Melanocyte of skin (primary cell): ENCODE results near the gene CFD. TPM values are rescaled to one million over a fixed set of nuclear protein-coding genes. Genes with fewer than 3 reads are reported as not detected.

ENCODE experiments used
- small RNA-seq, 2 donors: library from RNA; depleted of rRNA; stranded (forward); fragments of <200 nt; gene quantifications; one replicate each; pipeline ENCODE3, GENCODE V24; 2012
- total RNA-seq, 2 donors: library from RNA; depleted of rRNA; stranded (reverse); fragments of >200 nt; gene quantifications; 2 replicates each; pipeline ENCODE4 v1.2.3, GENCODE V29; 2012

The CFD gene
- under 1 TPM in 1 of 2 donors, not detected in 1; 1.00 TPM for total RNA-seq

GRCh38 chr19:858868-859843, at the start of gene CFD:
TSS of gene CFD (plus strand) at chr19:859664. CDS start at chr19:859690, 26 bp downstream.

GRCh38 chr19:821825-822503, 37.5 kb upstream of the CFD start, which contains the start of gene PLPPR3:
TSS of gene PLPPR3 (minus strand) at chr19:821955. CDS start at chr19:821559, 396 bp downstream.

DNA sequence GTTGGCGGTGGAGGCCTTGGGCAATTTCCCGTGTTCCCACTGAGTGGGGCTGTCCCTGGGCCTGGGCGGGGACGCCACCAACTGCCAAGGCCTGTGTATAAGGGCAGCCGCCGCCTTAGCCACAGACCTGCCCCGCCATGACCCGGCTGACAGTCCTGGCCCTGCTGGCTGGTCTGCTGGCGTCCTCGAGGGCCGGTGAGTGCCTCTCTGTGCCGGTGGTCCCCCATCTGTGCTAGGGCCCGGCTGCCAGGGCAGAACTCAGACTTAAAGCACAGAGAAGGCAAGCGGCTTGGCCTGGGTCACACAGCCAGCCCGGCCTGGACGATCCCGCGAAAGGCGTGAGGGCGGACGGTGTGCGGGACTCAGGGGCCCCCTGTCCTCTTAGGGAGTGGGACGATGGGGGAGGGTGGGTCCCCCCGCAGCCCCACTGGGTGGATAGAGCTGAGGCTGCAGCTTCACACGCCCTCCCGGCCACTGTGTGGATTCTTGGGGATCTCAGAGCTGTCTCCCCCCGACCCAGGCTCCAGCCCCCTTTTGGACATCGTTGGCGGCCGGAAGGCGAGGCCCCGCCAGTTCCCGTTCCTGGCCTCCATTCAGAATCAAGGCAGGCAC, 31.6 kb upstream of the CFD start, which contains the start of gene AZU1:
TSS of gene AZU1 (plus strand) at position 128 of the 612 bp plus-strand sequence. CDS start at position 138, 10 bp downstream.

DNA sequence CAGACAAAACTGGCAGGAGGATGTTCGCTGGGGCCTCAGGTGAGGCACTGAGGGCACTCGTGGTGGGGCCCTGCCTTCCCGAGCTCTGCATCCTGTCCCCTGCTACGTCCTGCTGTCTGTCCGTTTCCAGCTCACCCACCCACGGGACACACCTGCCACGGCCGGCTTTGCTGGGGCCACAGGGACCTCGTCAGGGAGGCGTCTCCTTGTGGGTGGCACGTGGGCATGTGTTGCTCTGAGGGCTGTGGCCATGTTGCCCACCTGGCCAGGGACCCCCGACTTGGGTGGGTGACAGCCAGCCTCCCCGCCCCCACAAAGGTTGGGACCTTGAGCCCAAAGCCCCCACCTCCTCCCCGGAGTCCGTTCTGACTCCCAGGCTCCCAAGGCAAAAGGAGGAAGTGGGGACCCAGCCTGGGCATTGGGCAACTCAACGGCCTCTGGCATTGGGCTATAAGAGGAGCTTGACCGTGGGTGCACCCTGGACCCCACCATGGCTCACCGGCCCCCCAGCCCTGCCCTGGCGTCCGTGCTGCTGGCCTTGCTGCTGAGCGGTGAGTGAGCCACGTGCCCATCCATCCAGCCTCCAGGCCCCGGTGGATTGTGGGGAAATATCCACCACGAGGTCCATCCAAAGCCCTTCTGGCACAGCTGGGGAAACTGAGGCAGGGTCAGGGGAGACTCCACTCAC, 18.8 kb upstream of the CFD start, which contains the start of gene PRTN3:
TSS of gene PRTN3 (plus strand) at position 481 of the 688 bp plus-strand sequence. CDS start at position 491, 10 bp downstream.

DNA sequence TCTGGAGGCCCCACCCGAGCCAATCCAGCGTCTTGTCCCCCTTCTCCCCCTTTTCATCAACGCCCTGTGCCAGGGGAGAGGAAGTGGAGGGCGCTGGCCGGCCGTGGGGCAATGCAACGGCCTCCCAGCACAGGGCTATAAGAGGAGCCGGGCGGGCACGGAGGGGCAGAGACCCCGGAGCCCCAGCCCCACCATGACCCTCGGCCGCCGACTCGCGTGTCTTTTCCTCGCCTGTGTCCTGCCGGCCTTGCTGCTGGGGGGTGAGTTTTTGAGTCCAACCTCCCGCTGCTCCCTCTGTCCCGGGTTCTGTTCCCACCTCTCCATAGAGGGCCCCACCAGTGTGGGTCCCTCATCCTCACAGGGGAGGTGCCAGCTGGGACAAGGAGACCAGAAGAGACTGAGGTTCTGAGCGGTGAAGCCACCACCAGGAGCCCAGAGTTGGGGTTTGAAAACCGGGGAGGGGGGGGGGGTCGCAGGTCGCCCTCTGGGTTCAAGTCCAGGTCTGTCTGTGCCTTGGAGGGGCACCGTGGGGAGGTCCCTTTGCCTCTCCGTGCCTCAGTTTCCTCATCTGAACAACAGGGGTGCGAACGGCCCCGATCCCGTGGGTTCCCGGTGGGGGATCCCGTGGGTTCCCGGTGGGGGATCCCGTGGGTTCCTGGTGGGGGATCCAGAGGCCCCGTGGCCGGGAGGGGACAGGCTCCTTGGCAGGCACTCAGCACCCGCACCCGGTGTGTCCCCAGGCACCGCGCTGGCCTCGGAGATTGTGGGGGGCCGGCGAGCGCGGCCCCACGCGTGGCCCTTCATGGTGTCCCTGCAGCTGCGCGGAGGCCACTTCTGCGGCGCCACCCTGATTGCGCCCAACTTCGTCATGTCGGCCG, 7.1 kb upstream of the CFD start, which contains the start of gene ELANE:
TSS of gene ELANE (plus strand) at position 168 of the 878 bp plus-strand sequence. CDS start at position 194, 26 bp downstream.

DNA sequence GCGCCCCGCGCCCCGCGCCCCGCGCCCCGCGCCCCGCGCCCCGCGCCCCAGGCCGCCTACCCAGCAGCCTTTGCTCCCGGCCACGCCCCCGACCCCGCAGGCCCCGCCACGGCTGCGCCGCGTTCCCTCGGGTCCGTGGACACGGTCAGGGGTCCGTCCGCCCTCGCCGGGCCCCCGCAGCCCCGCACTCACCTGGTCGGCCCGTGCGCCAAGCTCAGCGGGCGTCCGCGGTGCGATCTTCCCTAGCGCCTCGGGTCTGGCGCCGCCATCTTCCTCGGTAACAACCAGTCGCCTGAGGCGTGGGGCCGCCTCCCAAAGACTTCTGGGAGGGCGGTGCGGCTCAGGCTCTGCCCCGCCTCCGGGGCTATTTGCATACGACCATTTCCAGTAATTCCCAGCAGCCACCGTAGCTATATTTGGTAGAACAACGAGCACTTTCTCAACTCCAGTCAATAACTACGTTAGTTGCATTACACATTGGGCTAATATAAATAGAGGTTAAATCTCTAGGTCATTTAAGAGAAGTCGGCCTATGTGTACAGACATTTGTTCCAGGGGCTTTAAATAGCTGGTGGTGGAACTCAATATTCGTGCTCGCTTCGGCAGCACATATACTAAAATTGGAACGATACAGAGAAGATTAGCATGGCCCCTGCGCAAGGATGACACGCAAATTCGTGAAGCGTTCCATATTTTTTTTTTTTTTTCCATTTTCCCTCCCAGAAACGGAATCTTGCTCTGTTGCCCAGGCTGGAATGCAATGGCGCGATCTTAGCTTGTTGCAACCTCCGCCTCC, 33.6 kb downstream of the CFD start, which contains the start of the genes MED16 and RNU6-9:
TSS of gene MED16 (minus strand) at position 294 of the 796 bp plus-strand sequence. CDS start 2,056 bp downstream, outside the sequence.
TSS of gene RNU6-9 (plus strand) at position 591 of the 796 bp plus-strand sequence.

Small RNAs within 50 kb of the gene (small RNA-seq; reads per million reads assigned to genes)
- gene MIR3187, result 0 reads per million in 2 donors
- gene RNU6-9, result 7.0 to 71.3 reads per million in 2 donors

Other genes with a start within 250 kb of the CFD start
- 10 to 100 TPM; 23.4 to 38.0 TPM for gene POLRMT, start 226.1 kb upstream of the CFD start, total RNA-seq
- gene FGF22, start 219.8 kb upstream of the CFD start, total RNA-seq, result not detected
- gene RNF126, start 196.4 kb upstream of the CFD start, total RNA-seq, result 10 to 100 TPM; 53.3 to 78.6 TPM
- 10 to 100 TPM; 18.6 to 54.0 TPM for gene FSTL3, start 183.3 kb upstream of the CFD start, total RNA-seq
- not detected for gene PRSS57, start 164.2 kb upstream of the CFD start, total RNA-seq
- gene PALM, start 150.7 kb upstream of the CFD start, total RNA-seq, result 10 to 100 TPM in 1 of 2 donors, 1 to 10 TPM in 1; 6.0 to 10.3 TPM
- gene MISP, start 108.6 kb upstream of the CFD start, total RNA-seq, result not detected
- 100 to 1,000 TPM; 124 to 198 TPM for gene PTBP1, start 62.2 kb upstream of the CFD start, total RNA-seq
- gene PLPPR3, start 37.7 kb upstream of the CFD start, total RNA-seq, result under 1 TPM in 1 of 2 donors, not detected in 1; 0.33 TPM
- gene AZU1, start 31.8 kb upstream of the CFD start, total RNA-seq, result not detected
- not detected for gene PRTN3, start 18.7 kb upstream of the CFD start, total RNA-seq
- not detected for gene ELANE, start 7.4 kb upstream of the CFD start, total RNA-seq
- 10 to 100 TPM; 22.4 to 23.0 TPM for gene MED16, start 33.5 kb downstream of the CFD start, total RNA-seq
- not detected for gene RNU6-9, start 33.8 kb downstream of the CFD start, total RNA-seq
- gene R3HDM4, start 53.6 kb downstream of the CFD start, total RNA-seq, result 10 to 100 TPM; 20.6 to 23.3 TPM
- not detected for gene KISS1R, start 57.7 kb downstream of the CFD start, total RNA-seq
- 10 to 100 TPM; 11.0 to 12.0 TPM for gene ARID3A, start 66.4 kb downstream of the CFD start, total RNA-seq
- gene WDR18, start 124.7 kb downstream of the CFD start, total RNA-seq, result 10 to 100 TPM; 60.6 to 65.3 TPM
- under 1 TPM in 1 of 2 donors, not detected in 1; under 0.01 TPM for gene GRIN3B, start 140.8 kb downstream of the CFD start, total RNA-seq
- gene TMEM259, start 161.5 kb downstream of the CFD start, total RNA-seq, result 100 to 1,000 TPM; 109 to 124 TPM
- not detected for gene RNU6-2, start 161.9 kb downstream of the CFD start, total RNA-seq
- 10 to 100 TPM; 22.0 to 48.6 TPM for gene CNN2, start 166.9 kb downstream of the CFD start, total RNA-seq
- 10 to 100 TPM in 1 of 2 donors, 1 to 10 TPM in 1; 9.0 to 14.8 TPM for gene ABCA7, start 180.4 kb downstream of the CFD start, total RNA-seq
- gene ARHGAP45, start 207.5 kb downstream of the CFD start, total RNA-seq, result 1 to 10 TPM in 1 of 2 donors, under 1 TPM in 1; 0.69 to 4.0 TPM
- 100 to 1,000 TPM in 1 of 2 donors, 10 to 100 TPM in 1; 69.2 to 110 TPM for gene POLR2E, start 235.7 kb downstream of the CFD start, total RNA-seq
- 100 to 1,000 TPM; 109 to 195 TPM for gene GPX4, start 244.3 kb downstream of the CFD start, total RNA-seq